SH-SY5Y (cell line): ENCODE data around the gene NCOA3.

Experiments used
- GATA2 ChIP-seq: IDR thresholded peaks from 2 replicates; pipeline ENCODE4 v1.6.1; 2011; ENCODE audit warnings: mild to moderate bottlenecking, low read depth, low read length
- GATA3 ChIP-seq: IDR thresholded peaks from 2 replicates; pipeline ENCODE4 v1.6.1; 2011; ENCODE audit warnings: low read depth, mild to moderate bottlenecking, low read length, moderate library complexity

The NCOA3 gene

DNA sequence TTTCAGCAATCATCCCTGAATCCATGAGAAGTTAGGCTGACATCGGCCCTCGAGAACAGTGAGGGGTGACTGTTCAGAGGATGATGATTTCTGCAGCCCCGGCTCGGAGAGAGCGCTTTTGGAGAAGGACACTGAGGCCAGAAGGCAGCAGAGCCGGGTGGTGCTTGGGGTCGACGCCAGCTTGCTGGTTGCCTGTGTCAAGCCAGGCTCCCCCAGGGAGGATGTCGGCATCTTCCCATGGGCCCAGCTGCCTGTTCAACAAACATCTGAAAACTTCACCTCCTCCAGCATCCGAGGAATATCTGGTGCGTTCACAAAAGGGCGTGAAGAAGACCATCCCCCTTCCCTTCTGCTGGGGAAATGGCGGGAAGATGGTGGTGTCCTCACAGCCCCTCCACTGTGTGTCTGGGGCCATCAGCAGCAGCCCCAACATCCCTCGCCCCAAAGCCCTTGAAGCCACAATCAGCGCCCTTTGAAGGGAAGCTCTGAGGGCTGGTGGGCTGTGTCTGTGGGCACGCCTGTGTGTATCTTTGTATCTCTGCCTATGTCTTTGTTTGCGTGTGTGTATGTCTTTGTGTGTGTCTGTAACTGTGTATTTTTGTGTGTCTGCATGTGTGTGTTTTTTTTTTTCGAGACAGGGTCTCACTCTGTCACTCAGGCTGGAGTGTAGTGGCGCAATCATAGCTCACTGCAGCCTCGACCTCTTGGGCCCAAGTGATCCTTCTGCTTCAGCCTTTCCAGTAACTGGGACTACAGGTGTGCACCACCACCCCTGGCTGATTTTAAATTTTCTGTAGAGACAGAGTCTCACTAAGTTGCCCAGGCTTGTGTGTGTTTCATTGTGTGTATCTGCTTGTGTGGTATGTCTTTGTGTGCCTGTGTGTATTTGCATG lies 185.7 kb downstream of the NCOA3 start:
- TF ChIP-seq GATA2 = no peak
- no peak for TF ChIP-seq GATA3

DNA sequence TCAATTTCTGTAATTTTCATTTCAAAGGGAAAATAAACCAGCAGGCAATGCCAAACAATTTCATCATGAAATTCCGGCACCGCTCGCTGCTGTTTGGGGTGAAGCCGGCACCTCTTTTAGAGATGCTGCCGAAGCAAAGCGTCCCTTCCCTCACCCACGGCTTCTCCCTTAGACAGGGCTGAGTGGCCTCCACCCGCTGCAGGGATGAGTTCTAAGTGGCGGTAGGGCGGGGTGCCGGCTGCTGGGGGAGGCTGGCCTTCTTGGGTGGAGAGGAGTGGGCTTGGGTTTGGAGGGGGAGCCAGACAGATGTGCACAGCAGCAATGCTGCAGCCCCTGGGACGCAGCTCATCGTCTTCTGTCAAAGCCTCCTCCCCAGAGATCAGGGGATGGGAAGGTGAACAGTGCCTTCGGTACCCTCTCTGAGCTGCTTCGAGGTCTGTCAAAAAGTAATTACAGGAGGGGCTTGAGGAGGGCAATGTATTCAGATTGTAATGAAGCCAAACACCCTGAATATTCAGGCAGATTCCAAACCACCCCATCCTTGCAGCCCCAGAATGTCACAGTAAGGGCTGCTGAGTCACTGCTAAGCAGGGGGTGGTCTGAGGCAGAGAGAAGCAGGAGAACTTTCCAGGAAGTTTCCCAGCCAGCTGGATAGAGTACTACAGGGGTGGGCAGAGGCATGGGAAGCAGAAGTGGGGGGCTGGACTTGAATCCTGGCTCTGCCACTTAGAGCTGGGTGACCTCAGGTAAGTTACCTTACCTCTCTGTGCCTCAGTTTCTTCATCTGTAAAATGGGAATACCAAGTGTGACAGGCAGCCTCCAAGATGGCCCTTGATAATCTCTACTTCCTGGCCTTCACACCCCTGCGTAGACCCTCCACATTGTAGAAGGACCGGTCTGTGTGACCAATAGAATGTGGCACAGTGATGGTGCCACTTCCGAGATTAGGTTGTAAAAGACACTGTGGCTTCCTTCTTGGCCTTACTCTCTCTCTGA lies 187.0 kb downstream of the NCOA3 start:
- TF ChIP-seq GATA2 = no peak
- no peak for TF ChIP-seq GATA3

DNA sequence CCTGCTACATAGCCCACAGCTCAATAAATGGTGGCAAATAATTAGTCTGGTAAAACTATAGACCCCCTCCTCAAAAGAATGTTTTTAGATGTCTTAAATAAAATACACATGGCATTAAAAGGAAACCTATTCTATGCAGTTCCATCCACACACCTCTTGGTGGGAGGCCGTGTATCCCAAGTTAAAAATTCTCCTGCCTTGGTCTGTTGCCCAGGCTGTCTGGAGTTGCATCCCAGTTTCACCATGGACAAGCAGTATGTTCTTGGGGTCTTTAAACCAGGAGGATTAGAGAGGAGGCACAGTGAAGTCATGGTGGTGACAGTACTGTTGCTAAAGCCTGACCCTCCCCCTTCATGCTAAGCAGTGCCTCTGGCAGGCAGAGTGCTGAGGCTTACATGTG lies 188.0 kb downstream of the NCOA3 start:
- TF ChIP-seq GATA2 = no peak

GRCh38 chr20:47691625-47692024 lies 189.9 kb downstream of the NCOA3 start:
- TF ChIP-seq GATA3 (no peak), GATA2 (no peak)

DNA sequence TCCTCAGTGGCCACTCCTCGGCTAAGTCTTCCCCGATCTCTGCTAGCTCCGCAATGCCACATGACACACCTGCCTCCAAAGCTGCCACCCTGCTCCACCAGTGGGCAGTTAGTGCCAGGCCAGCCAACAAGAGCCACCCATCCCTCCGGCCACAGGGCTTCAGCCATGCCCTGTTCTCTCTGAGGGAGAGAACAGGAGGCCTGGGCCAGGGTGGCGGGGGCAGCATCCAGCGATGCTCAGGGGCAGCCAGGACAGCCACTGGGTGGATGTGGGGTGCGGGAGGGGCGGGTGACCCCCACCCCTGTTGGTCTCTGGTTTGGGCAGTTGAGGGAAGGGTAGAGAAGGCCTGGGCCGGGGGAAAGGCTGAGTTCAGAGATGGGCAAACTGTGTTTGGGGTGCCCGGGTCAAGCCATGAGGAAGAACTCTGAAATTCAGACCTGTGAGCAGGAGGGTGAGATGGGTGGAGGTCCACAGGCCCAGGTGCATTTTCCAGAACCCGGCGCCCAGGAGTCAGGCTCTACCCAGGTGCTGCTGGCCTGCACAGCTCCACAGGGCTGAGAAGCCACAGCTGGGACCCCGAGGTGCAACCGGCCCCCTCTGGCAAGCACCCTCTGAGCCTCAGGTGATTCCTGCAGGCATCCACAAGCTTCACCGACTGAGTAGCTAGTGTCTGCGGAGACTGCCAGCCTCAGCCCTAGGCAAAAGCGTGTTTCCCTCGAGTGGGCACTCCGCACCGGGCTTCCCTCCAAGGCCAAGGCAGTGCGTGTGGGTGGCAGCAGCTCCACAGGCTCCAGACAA lies 192.5 kb downstream of the NCOA3 start:
- TF ChIP-seq GATA2 = no peak
- no peak for TF ChIP-seq GATA3

GRCh38 chr20:47696856-47697255 lies 195.2 kb downstream of the NCOA3 start:
- no peak for TF ChIP-seq GATA3
- TF ChIP-seq GATA2 = no peak

GRCh38 chr20:47698142-47698541 lies 196.5 kb downstream of the NCOA3 start:
- TF ChIP-seq GATA2 (no peak), GATA3 (no peak)

DNA sequence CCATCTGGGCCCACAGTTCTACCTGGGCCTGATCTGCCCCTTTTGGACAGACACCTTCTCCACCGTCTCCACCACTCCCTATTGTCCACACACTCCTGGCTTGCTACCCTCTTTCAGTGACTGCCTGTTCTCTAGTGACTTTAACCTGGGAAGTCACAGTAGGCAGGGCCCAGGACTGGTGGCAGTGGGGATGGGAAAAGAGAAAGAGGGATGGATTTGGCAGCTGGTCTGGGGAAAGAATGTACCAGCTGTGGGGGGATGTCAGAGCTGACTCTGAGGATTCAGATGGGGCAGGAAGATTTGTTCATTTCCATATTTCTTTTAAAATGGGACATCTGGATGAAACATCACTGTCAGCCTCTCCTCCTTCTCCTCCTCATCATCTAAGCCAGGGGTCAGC lies 198.1 kb downstream of the NCOA3 start:
- TF ChIP-seq GATA3 = no peak
- TF ChIP-seq GATA2 = no peak

DNA sequence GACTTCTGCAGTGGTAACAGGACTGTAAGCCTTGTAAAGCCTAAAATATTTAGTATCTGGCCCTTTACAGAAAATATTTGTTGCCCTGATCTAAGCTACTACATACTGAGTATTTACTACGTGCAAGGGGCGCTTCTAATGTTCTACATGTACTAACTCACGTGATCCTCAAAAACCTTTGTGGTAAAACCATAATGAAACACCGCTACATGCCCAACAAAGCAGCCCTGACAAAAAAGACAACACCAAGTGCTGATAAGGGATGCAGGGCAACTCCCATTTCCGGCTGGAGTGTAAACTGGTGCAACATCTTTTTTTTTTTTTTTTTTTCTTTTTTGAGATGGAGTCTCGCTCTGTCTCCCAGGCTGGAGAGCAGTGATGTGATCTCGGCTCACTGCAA lies 198.6 kb downstream of the NCOA3 start:
- TF ChIP-seq GATA2 = no peak
- TF ChIP-seq GATA3 = no peak

DNA sequence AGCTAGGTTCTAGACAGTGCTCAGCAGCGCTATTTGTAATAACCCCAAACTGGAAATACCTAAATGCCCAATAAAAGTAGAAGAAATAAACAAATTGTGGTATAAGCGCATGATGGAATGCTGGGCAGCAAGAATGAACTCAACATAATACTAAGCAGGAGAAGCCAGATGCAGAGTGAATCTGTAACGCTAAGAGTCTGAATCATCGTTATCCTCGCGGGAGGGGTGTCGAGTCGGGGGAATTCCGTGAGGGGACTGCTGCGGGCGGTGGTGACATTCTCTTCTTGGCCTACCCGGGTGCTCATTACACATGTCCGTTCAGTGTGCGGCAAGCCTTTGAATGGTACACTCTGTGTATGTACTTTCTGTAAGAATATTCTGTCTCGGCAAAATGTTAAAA lies 199.9 kb downstream of the NCOA3 start:
- TF ChIP-seq GATA2 (no peak), GATA3 (no peak)

DNA sequence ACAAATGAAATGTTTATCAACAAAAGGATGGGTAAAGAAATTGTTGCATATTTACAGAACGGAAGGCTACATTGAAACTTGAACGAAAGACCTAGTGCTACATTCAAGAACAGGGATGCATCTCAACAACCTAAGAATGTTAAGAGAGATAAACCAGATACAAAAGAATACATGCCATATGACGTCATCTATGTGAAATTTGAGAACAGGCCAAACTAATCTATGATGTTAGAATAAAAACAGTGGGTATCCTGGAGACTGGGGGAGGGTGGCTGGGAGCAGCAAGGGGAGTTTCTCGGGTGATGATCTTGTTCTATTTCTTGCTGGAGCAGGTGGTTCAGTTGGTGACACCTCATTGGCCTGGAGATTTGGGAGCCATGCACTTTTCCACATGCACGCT lies 202.1 kb downstream of the NCOA3 start:
- no peak for TF ChIP-seq GATA3
- TF ChIP-seq GATA2 = no peak

- TF ChIP-seq GATA2 (no peak), GATA3 (no peak)
Observed at GRCh38 chr20:47704746-47705496, 203.2 kb downstream of the NCOA3 start.

DNA sequence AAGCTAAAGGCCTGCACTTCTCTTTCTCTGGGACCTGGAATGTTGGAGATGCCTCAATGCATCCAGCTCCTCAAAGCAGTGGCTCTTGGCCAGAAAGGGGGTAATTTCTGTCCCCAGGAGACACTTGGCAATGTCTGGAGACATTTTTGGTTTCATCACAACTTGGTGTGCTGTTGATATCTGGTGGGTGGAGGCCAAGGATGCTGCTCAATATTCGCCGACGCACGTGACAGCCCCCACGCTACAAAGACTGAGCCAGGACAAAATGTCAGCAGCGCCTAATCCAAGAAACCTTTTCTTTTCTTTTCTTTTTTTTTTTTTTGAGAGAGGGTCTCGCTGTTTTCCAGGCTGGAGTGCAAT lies 203.8 kb downstream of the NCOA3 start:
- no peak for TF ChIP-seq GATA3
